Measurements from ENCODE around the gene ZNF710. TPM values are rescaled to one million over a fixed set of nuclear protein-coding genes. Genes with fewer than 3 reads are reported as not detected.

ZNF710 gene
- total RNA-seq, 1 experiment from 2014 or later = 40.7 TPM

GRCh38 chr15:89991312-89991711 lies 9.8 kb upstream of the ZNF710 start:
- H4K8ac ChIP-seq (replicated peaks; ENCODE audit: insufficient read length, low read depth, low read length) = no peak overlapping the region
- H3K4me2 ChIP-seq (ENCODE audit: insufficient read depth, insufficient read length, low read length) = no peak overlapping the region
- no peak overlapping the region for H2BK5ac ChIP-seq (ENCODE audit: insufficient read length, low read length)
- Mint-ChIP-seq H3K4me1 (peaks cover 4 to 5% of the 10 kb centered on the region in 2 experiments; a peak in 3 of 4 replicates), H3K27me3 (ENCODE audit: low read depth) (peaks cover 4% of the 10 kb centered on the region), H3K27ac (peak overlapping the region in 1 of 3 experiments; percentile 18; a peak in 1 of 7 replicates), H3K9me3 (no peaks in the 10 kb centered on the region; a peak in 1 of 5 replicates), H3K36me3 (ENCODE audit: insufficient read depth in 1 of 3, low read depth in 3 of 3) (no peaks in the 10 kb centered on the region), H3K4me3 (no peak overlapping the region; a peak in 1 of 5 replicates)
- H3K79me2 ChIP-seq (ENCODE audit: insufficient read depth, low read length) = no peaks in the 10 kb centered on the region
- no peak overlapping the region for H2AFZ ChIP-seq (ENCODE audit: low read length)
- H2BK120ac ChIP-seq (ENCODE audit: low read depth, low read length, poor library complexity, severe bottlenecking) = no peak overlapping the region
- no peak overlapping the region for H4K5ac ChIP-seq (ENCODE audit: insufficient read length, low read depth, low read length)
- no peak overlapping the region for H2BK12ac ChIP-seq (ENCODE audit: insufficient read length, low read depth, low read length)
- TF ChIP-seq CTCF (conservative IDR thresholded peaks at IDR 0.05) = no peak
- no peaks in the 10 kb centered on the region for H3K23me2 ChIP-seq (ENCODE audit: insufficient read length, low read depth, low read length, poor library complexity, severe bottlenecking)
- DNase-seq = no peak
- H3K4me1 ChIP-seq (ENCODE audit: insufficient read depth, low read length) = no peaks in the 10 kb centered on the region
- no peaks in the 10 kb centered on the region for H3K27me3 ChIP-seq (ENCODE audit: insufficient read depth, low read length)
- H3K14ac ChIP-seq (ENCODE audit: insufficient read depth, low read length) = no peak overlapping the region
- no peak overlapping the region for H2BK20ac ChIP-seq (ENCODE audit: low read depth, low read length, poor library complexity, severe bottlenecking)
- H3K9me3 ChIP-seq (ENCODE audit: control insufficient read depth, low read depth, low read length) = no peaks in the 10 kb centered on the region
- no peaks in the 10 kb centered on the region for H4K20me1 ChIP-seq (ENCODE audit: control insufficient read depth, insufficient read depth, insufficient read length)
- no peak overlapping the region for H3K56ac ChIP-seq (ENCODE audit: insufficient read length, low read depth, low read length)
- no peak overlapping the region for H3K23ac ChIP-seq (ENCODE audit: insufficient read length, low read depth, low read length)
- H2BK15ac ChIP-seq (ENCODE audit: low read depth, low read length) = no peak overlapping the region
- H3K18ac ChIP-seq (ENCODE audit: insufficient read length, low read depth, low read length) = no peak overlapping the region
- no peaks in the 10 kb centered on the region for H3K79me1 ChIP-seq (ENCODE audit: insufficient read depth, low read depth, low read length, poor library complexity, severe bottlenecking)
- H2AK5ac ChIP-seq (ENCODE audit: insufficient read length, low read length) = no peak overlapping the region
- H3K27ac ChIP-seq (ENCODE audit: insufficient read length, low read depth, low read length) = no peak overlapping the region
- no CpG with 5 or more reads among the region's 4 CpGs for WGBS (ENCODE audit: extremely low coverage, insufficient read length, low lambda C conversion rate)
- H4K91ac ChIP-seq (ENCODE audit: insufficient read length, low read depth, low read length) = no peak overlapping the region
- no peak overlapping the region for H3T11ph ChIP-seq (ENCODE audit: low read length)
- no peak overlapping the region for H3K9ac ChIP-seq (ENCODE audit: extremely low read depth, insufficient read length, low read length)
- no peak overlapping the region for H3K4ac ChIP-seq (ENCODE audit: low read depth, low read length)
